ENCODE measurements around the gene ELMO1.
"Not testable (repeated sequence)": the region's sequence is repeated elsewhere in the genome, so short reads cannot be mapped to it uniquely, and the experiment has no call there.

The ELMO1 gene

GRCh38 chr7:36979810-36980248 lies 468.8 kb downstream of the ELMO1 start:
- Histone ChIP-seq H2BK5ac (ENCODE audit: low read length) (no peak overlapping the region), H3K4ac (ENCODE audit: low read depth, low read length) (no peak overlapping the region), H3K27me3 (ENCODE audit: insufficient read depth, low read length, poor library complexity) (no peaks in the 10 kb centered on the region), H3K18ac (ENCODE audit: low read length) (no peak overlapping the region), H3K4me1 (ENCODE audit: control insufficient read depth, low read depth, low read length) (no peaks in the 10 kb centered on the region), H3K56ac (ENCODE audit: low read length) (no peak overlapping the region), H2AK5ac (ENCODE audit: low read length) (no peak overlapping the region), H3K23ac (ENCODE audit: low read length) (no peak overlapping the region), H4K8ac (ENCODE audit: low read depth, low read length) (no peak overlapping the region), H3K4me3 (ENCODE audit: low read length) (no peak overlapping the region), H3K4me2 (ENCODE audit: low read length) (no peak overlapping the region), H4K5ac (ENCODE audit: low read length) (no peak overlapping the region), H3K79me2 (ENCODE audit: control insufficient read depth, insufficient read depth, low read length) (no peaks in the 10 kb centered on the region), H2BK15ac (replicated peaks; ENCODE audit: low read depth) (no peak overlapping the region), H3K36me3 (ENCODE audit: control insufficient read depth, insufficient read depth, low read length) (no peaks in the 10 kb centered on the region), H3K27ac (ENCODE audit: low read depth, low read length) (no peak overlapping the region), H3K79me1 (ENCODE audit: low read length) (no peaks in the 10 kb centered on the region), H2BK120ac (ENCODE audit: low read depth, low read length) (no peak overlapping the region), H3K9ac (ENCODE audit: low read length) (no peak overlapping the region)
- WGBS (ENCODE audit: extremely low coverage, insufficient coverage, low lambda C conversion rate), result no CpG with 5 or more reads among the region's 3 CpGs
- no peak for DNase-seq

- Histone ChIP-seq H3K9ac (ENCODE audit: low read length) (no peak overlapping the region), H3K56ac (ENCODE audit: low read length) (no peak overlapping the region), H3K4me3 (ENCODE audit: low read length) (no peak overlapping the region), H3K79me2 (ENCODE audit: control insufficient read depth, insufficient read depth, low read length) (no peaks in the 10 kb centered on the region), H3K4me1 (ENCODE audit: control insufficient read depth, low read depth, low read length) (no peaks in the 10 kb centered on the region), H3K36me3 (ENCODE audit: control insufficient read depth, insufficient read depth, low read length) (no peaks in the 10 kb centered on the region), H4K8ac (ENCODE audit: low read depth, low read length) (no peak overlapping the region), H3K27ac (ENCODE audit: low read depth, low read length) (no peak overlapping the region), H3K27me3 (ENCODE audit: insufficient read depth, low read length, poor library complexity) (no peaks in the 10 kb centered on the region), H3K18ac (ENCODE audit: low read length) (no peak overlapping the region), H3K79me1 (ENCODE audit: low read length) (no peaks in the 10 kb centered on the region), H2BK120ac (ENCODE audit: low read depth, low read length) (no peak overlapping the region), H3K4ac (ENCODE audit: low read depth, low read length) (no peak overlapping the region), H2BK5ac (ENCODE audit: low read length) (no peak overlapping the region), H2AK5ac (ENCODE audit: low read length) (no peak overlapping the region), H3K23ac (ENCODE audit: low read length) (no peak overlapping the region), H2BK15ac (replicated peaks; ENCODE audit: low read depth) (no peak overlapping the region), H4K5ac (ENCODE audit: low read length) (no peak overlapping the region), H3K4me2 (ENCODE audit: low read length) (no peak overlapping the region)
- no CpG with 5 or more reads among the region's 2 CpGs for WGBS (ENCODE audit: extremely low coverage, insufficient coverage, low lambda C conversion rate)
- DNase-seq, result no peak
Observed at GRCh38 chr7:36978461-36978860, 470.2 kb downstream of the ELMO1 start.

- no peak overlapping the region for H4K8ac ChIP-seq (ENCODE audit: low read depth, low read length)
- no peaks in the 10 kb centered on the region for H3K79me1 ChIP-seq (ENCODE audit: low read length)
- H3K18ac ChIP-seq (ENCODE audit: low read length), result no peak overlapping the region
- H3K9ac ChIP-seq (ENCODE audit: low read length), result no peak overlapping the region
- H2BK120ac ChIP-seq (ENCODE audit: low read depth, low read length), result no peak overlapping the region
- H2BK5ac ChIP-seq (ENCODE audit: low read length), result no peak overlapping the region
- H3K4me1 ChIP-seq (ENCODE audit: control insufficient read depth, low read depth, low read length), result no peaks in the 10 kb centered on the region
- no peak overlapping the region for H3K4me2 ChIP-seq (ENCODE audit: low read length)
- no peak overlapping the region for H3K27ac ChIP-seq (ENCODE audit: low read depth, low read length)
- H3K23ac ChIP-seq (ENCODE audit: low read length), result no peak overlapping the region
- no peak for DNase-seq
- no peak overlapping the region for H3K56ac ChIP-seq (ENCODE audit: low read length)
- H3K4me3 ChIP-seq (ENCODE audit: low read length), result no peak overlapping the region
- H3K4ac ChIP-seq (ENCODE audit: low read depth, low read length), result no peak overlapping the region
- H3K79me2 ChIP-seq (ENCODE audit: control insufficient read depth, insufficient read depth, low read length), result no peaks in the 10 kb centered on the region
- no peak overlapping the region for H2AK5ac ChIP-seq (ENCODE audit: low read length)
- H3K36me3 ChIP-seq (ENCODE audit: control insufficient read depth, insufficient read depth, low read length), result no peaks in the 10 kb centered on the region
- no peak overlapping the region for H2BK15ac ChIP-seq (replicated peaks; ENCODE audit: low read depth)
- H4K5ac ChIP-seq (ENCODE audit: low read length), result no peak overlapping the region
- H3K27me3 ChIP-seq (ENCODE audit: insufficient read depth, low read length, poor library complexity), result no peaks in the 10 kb centered on the region
Observed at GRCh38 chr7:36977878-36978277, 470.8 kb downstream of the ELMO1 start.

GRCh38 chr7:36973534-36973933 lies 475.1 kb downstream of the ELMO1 start:
- not testable (repeated sequence) for H3K4me1 ChIP-seq (ENCODE audit: control insufficient read depth, low read depth, low read length); H2BK5ac ChIP-seq (ENCODE audit: low read length); H4K5ac ChIP-seq (ENCODE audit: low read length); H2BK15ac ChIP-seq (replicated peaks; ENCODE audit: low read depth); H3K4me2 ChIP-seq (ENCODE audit: low read length); H2BK120ac ChIP-seq (ENCODE audit: low read depth, low read length); H3K27ac ChIP-seq (ENCODE audit: low read depth, low read length); H3K18ac ChIP-seq (ENCODE audit: low read length); H3K56ac ChIP-seq (ENCODE audit: low read length); H4K8ac ChIP-seq (ENCODE audit: low read depth, low read length); H3K23ac ChIP-seq (ENCODE audit: low read length); H2AK5ac ChIP-seq (ENCODE audit: low read length); H3K27me3 ChIP-seq (ENCODE audit: insufficient read depth, low read length, poor library complexity); H3K9ac ChIP-seq (ENCODE audit: low read length); H3K4ac ChIP-seq (ENCODE audit: low read depth, low read length); H3K79me2 ChIP-seq (ENCODE audit: control insufficient read depth, insufficient read depth, low read length); H3K36me3 ChIP-seq (ENCODE audit: control insufficient read depth, insufficient read depth, low read length); H3K4me3 ChIP-seq (ENCODE audit: low read length); H3K79me1 ChIP-seq (ENCODE audit: low read length); DNase-seq
- no CpG with 5 or more reads among the region's 28 CpGs for WGBS (ENCODE audit: extremely low coverage, insufficient coverage, low lambda C conversion rate)

GRCh38 chr7:36972140-36972518 lies 476.5 kb downstream of the ELMO1 start:
- no peaks in the 10 kb centered on the region for H3K79me2 ChIP-seq (ENCODE audit: control insufficient read depth, insufficient read depth, low read length)
- no CpG with 5 or more reads among the region's 5 CpGs for WGBS (ENCODE audit: extremely low coverage, insufficient coverage, low lambda C conversion rate)
- H2BK15ac ChIP-seq (replicated peaks; ENCODE audit: low read depth), result no peak overlapping the region
- H3K4ac ChIP-seq (ENCODE audit: low read depth, low read length), result no peak overlapping the region
- no peak overlapping the region for H4K8ac ChIP-seq (ENCODE audit: low read depth, low read length)
- no peaks in the 10 kb centered on the region for H3K36me3 ChIP-seq (ENCODE audit: control insufficient read depth, insufficient read depth, low read length)
- H3K4me1 ChIP-seq (ENCODE audit: control insufficient read depth, low read depth, low read length), result no peaks in the 10 kb centered on the region
- no peak overlapping the region for H2BK120ac ChIP-seq (ENCODE audit: low read depth, low read length)
- H3K9ac ChIP-seq (ENCODE audit: low read length), result no peak overlapping the region
- DNase-seq, result no peak
- H3K79me1 ChIP-seq (ENCODE audit: low read length), result no peaks in the 10 kb centered on the region
- no peak overlapping the region for H2AK5ac ChIP-seq (ENCODE audit: low read length)
- no peak overlapping the region for H3K56ac ChIP-seq (ENCODE audit: low read length)
- no peak overlapping the region for H2BK5ac ChIP-seq (ENCODE audit: low read length)
- H4K5ac ChIP-seq (ENCODE audit: low read length), result no peak overlapping the region
- H3K27ac ChIP-seq (ENCODE audit: low read depth, low read length), result no peak overlapping the region
- no peak overlapping the region for H3K4me2 ChIP-seq (ENCODE audit: low read length)
- H3K23ac ChIP-seq (ENCODE audit: low read length), result no peak overlapping the region
- no peaks in the 10 kb centered on the region for H3K27me3 ChIP-seq (ENCODE audit: insufficient read depth, low read length, poor library complexity)
- no peak overlapping the region for H3K18ac ChIP-seq (ENCODE audit: low read length)
- H3K4me3 ChIP-seq (ENCODE audit: low read length), result no peak overlapping the region

- no peak overlapping the region for H3K9ac ChIP-seq (ENCODE audit: low read length)
- H3K56ac ChIP-seq (ENCODE audit: low read length), result no peak overlapping the region
- H2BK5ac ChIP-seq (ENCODE audit: low read length), result no peak overlapping the region
- no peak overlapping the region for H3K27ac ChIP-seq (ENCODE audit: low read depth, low read length)
- H4K5ac ChIP-seq (ENCODE audit: low read length), result no peak overlapping the region
- no peak overlapping the region for H3K18ac ChIP-seq (ENCODE audit: low read length)
- no peak overlapping the region for H4K8ac ChIP-seq (ENCODE audit: low read depth, low read length)
- no peaks in the 10 kb centered on the region for H3K4me1 ChIP-seq (ENCODE audit: control insufficient read depth, low read depth, low read length)
- no peaks in the 10 kb centered on the region for H3K27me3 ChIP-seq (ENCODE audit: insufficient read depth, low read length, poor library complexity)
- H3K4me3 ChIP-seq (ENCODE audit: low read length), result no peak overlapping the region
- DNase-seq, result no peak
- H3K4ac ChIP-seq (ENCODE audit: low read depth, low read length), result no peak overlapping the region
- WGBS (ENCODE audit: extremely low coverage, insufficient coverage, low lambda C conversion rate), result no CpG with 5 or more reads among the region's 9 CpGs
- no peak overlapping the region for H3K4me2 ChIP-seq (ENCODE audit: low read length)
- H3K36me3 ChIP-seq (ENCODE audit: control insufficient read depth, insufficient read depth, low read length), result no peaks in the 10 kb centered on the region
- H2BK120ac ChIP-seq (ENCODE audit: low read depth, low read length), result no peak overlapping the region
- no peak overlapping the region for H2AK5ac ChIP-seq (ENCODE audit: low read length)
- no peak overlapping the region for H2BK15ac ChIP-seq (replicated peaks; ENCODE audit: low read depth)
- no peak overlapping the region for H3K23ac ChIP-seq (ENCODE audit: low read length)
- H3K79me2 ChIP-seq (ENCODE audit: control insufficient read depth, insufficient read depth, low read length), result no peaks in the 10 kb centered on the region
- no peaks in the 10 kb centered on the region for H3K79me1 ChIP-seq (ENCODE audit: low read length)
Observed at GRCh38 chr7:36971515-36972139, 477.0 kb downstream of the ELMO1 start.
